Neuronal stem cell (in vitro differentiated cells): ENCODE results near the gene CAVIN1.
"Not testable (repeated sequence)": the region's sequence is repeated elsewhere in the genome, so short reads cannot be mapped to it uniquely, and the experiment has no call there.

ENCODE experiments used
- DNase-seq: peaks from one replicate; pipeline ENCODE4 v3.0.0-alpha.2; 2013; ENCODE audit warnings: low spot score
- H2AFZ ChIP-seq: one replicate; pipeline ENCODE4 v1.6.1; 2013; ENCODE audit warnings: mild to moderate bottlenecking, low read length, inconsistent platforms
- H2AK5ac ChIP-seq: 2 replicates; pipeline ENCODE4 v1.6.1; 2013; ENCODE audit warnings: low read depth, mild to moderate bottlenecking, inconsistent platforms, low read length, moderate library complexity, mixed read lengths
- H2BK120ac ChIP-seq: 2 replicates; pipeline ENCODE4 v1.6.1; 2013; ENCODE audit warnings: low read depth, mild to moderate bottlenecking, inconsistent platforms, low read length, moderate library complexity, mixed read lengths
- H2BK12ac ChIP-seq: one replicate; pipeline ENCODE4 v1.6.1; 2013; ENCODE audit warnings: low read length, inconsistent platforms
- H2BK15ac ChIP-seq: 2 replicates; pipeline ENCODE4 v1.6.1; 2013; ENCODE audit warnings: mild to moderate bottlenecking, low read length, inconsistent platforms, mixed read lengths
- H2BK5ac ChIP-seq: one replicate; pipeline ENCODE4 v1.6.1; 2013; ENCODE audit warnings: inconsistent platforms, mild to moderate bottlenecking, low read length, moderate library complexity
- H3K14ac ChIP-seq: one replicate; pipeline ENCODE4 v1.6.1; 2013; ENCODE audit warnings: low read length, inconsistent platforms
- H3K18ac ChIP-seq: 2 replicates; pipeline ENCODE4 v1.6.1; 2013; ENCODE audit warnings: low read length, inconsistent platforms
- H3K23ac ChIP-seq: 2 replicates; pipeline ENCODE4 v1.6.1; 2013; ENCODE audit warnings: low read depth, mild to moderate bottlenecking, mixed read lengths, low read length, inconsistent platforms; ENCODE audit not compliant: poor library complexity
- H3K27ac ChIP-seq: replicated peaks from 3 replicates; pipeline ENCODE4 v1.5.1; 2013; ENCODE audit warnings: low read length, inconsistent platforms
- H3K27me3 ChIP-seq, 3 experiments: 2 replicates each; pipeline ENCODE4 v1.6.1; 2013; ENCODE audit warnings: low read length in 3 of 3, mild to moderate bottlenecking in 2 of 3, inconsistent platforms in 1 of 3, low read depth in 1 of 3, mixed read lengths in 1 of 3, moderate library complexity in 1 of 3; ENCODE audit not compliant: control insufficient read depth in 3 of 3, insufficient read depth in 3 of 3
- H3K36me3 ChIP-seq, 2 donors: replicated peaks in 1 of 2; 2 replicates each; pipeline ENCODE4 v1.6.1; 2013; ENCODE audit warnings: low read length in 2 of 2; ENCODE audit not compliant: control insufficient read depth in 2 of 2, insufficient read depth in 2 of 2
- H3K4ac ChIP-seq: 2 replicates; pipeline ENCODE4 v1.6.1; 2013; ENCODE audit warnings: inconsistent platforms, mild to moderate bottlenecking, low read length, moderate library complexity
- H3K4me1 ChIP-seq, 2 donors: 1 replicate in 1 of 2; 2 replicates in 1 of 2; pipeline ENCODE4 v1.6.1; 2013; ENCODE audit warnings: low read length in 2 of 2, low read depth in 1 of 2; ENCODE audit not compliant: control insufficient read depth in 2 of 2, insufficient read depth in 1 of 2
- H3K4me2 ChIP-seq: one replicate; pipeline ENCODE4 v1.6.1; 2013; ENCODE audit warnings: mild to moderate bottlenecking, low read length, inconsistent platforms; ENCODE audit not compliant: insufficient read depth, poor library complexity, severe bottlenecking
- H3K4me3 ChIP-seq, 2 donors: 2 replicates each; pipeline ENCODE4 v1.5.1; 2013; ENCODE audit warnings: low read length in 2 of 2, mild to moderate bottlenecking in 2 of 2, inconsistent platforms in 1 of 2, moderate library complexity in 1 of 2
- H3K79me1 ChIP-seq: one replicate; pipeline ENCODE4 v1.6.1; 2013; ENCODE audit warnings: low read depth, mild to moderate bottlenecking, inconsistent platforms, low read length, moderate library complexity
- H3K9ac ChIP-seq: one replicate; pipeline ENCODE4 v1.6.1; 2013; ENCODE audit warnings: mild to moderate bottlenecking, low read depth, low read length, inconsistent platforms; ENCODE audit not compliant: poor library complexity
- H3K9me3 ChIP-seq, 2 donors: replicated peaks in 1 of 2; 2 replicates each; pipeline versions ENCODE3 to v1.6.1; 2013; ENCODE audit warnings: low read length in 2 of 2, mild to moderate bottlenecking in 2 of 2, inconsistent platforms in 1 of 2, low read depth in 1 of 2, mixed read lengths in 1 of 2, moderate library complexity in 1 of 2; ENCODE audit not compliant: control insufficient read depth in 2 of 2, insufficient read depth in 1 of 2
- H4K8ac ChIP-seq: one replicate; pipeline ENCODE4 v1.6.1; 2013; ENCODE audit warnings: low read depth, mild to moderate bottlenecking, inconsistent platforms, low read length, moderate library complexity
- H4K91ac ChIP-seq: one replicate; pipeline ENCODE4 v1.6.1; 2013; ENCODE audit warnings: low read length, low read depth, mild to moderate bottlenecking, inconsistent platforms; ENCODE audit not compliant: poor library complexity
- WGBS, 2 donors: extraction: QIAGEN DNeasy Blood & Tissue Kit; methylation state at CpG; one replicate each; pipeline ENCODE4 v1.1.7; 2013; ENCODE audit warnings: missing lambda C conversion rate in 2 of 2, mixed read lengths in 1 of 2; ENCODE audit not compliant: insufficient read length in 2 of 2, insufficient replicate concordance in 1 of 2; ENCODE audit errors: extremely low coverage in 2 of 2; 5-methylcytosine and 5-hydroxymethylcytosine counted together

Gene CAVIN1

DNA sequence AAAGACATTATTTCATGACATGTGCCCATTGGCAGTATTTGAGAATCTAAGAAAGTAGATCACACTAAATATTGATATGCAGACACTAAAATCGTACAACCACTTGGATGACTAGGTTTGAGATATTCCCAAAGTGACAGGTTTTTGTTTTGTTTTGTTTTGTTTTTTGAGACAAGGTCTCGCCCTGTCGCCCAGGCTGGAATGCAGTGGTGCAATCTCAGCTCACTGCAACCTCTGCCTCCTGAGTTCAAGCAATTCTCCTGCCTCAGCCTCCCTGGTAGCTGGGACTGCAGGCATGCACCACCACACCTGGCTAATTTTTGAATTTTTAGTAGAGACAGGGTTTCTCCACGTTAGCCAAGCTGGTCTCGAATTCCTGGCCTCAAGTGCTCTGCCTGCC, 54.7 kb downstream of the CAVIN1 start:
- not testable (repeated sequence) for H3K27ac ChIP-seq, DNase-seq, H3K27me3 ChIP-seq, H3K23ac ChIP-seq, H3K4ac ChIP-seq, H2AK5ac ChIP-seq, H3K4me3 ChIP-seq, H3K18ac ChIP-seq, H2BK120ac ChIP-seq, H3K4me1 ChIP-seq, H2BK12ac ChIP-seq, H3K9ac ChIP-seq, H2AFZ ChIP-seq, H3K14ac ChIP-seq, H2BK5ac ChIP-seq, H3K79me1 ChIP-seq, H4K91ac ChIP-seq, H2BK15ac ChIP-seq, H4K8ac ChIP-seq, H3K4me2 ChIP-seq
- peaks cover 0 to 28% of the 10 kb centered on the region in 2 donors for H3K9me3 ChIP-seq
- no CpG with 5 or more reads among the region's 5 CpGs for WGBS, 2 donors
- H3K36me3 ChIP-seq: peaks cover 0 to 54% of the 10 kb centered on the region in 2 donors

DNA sequence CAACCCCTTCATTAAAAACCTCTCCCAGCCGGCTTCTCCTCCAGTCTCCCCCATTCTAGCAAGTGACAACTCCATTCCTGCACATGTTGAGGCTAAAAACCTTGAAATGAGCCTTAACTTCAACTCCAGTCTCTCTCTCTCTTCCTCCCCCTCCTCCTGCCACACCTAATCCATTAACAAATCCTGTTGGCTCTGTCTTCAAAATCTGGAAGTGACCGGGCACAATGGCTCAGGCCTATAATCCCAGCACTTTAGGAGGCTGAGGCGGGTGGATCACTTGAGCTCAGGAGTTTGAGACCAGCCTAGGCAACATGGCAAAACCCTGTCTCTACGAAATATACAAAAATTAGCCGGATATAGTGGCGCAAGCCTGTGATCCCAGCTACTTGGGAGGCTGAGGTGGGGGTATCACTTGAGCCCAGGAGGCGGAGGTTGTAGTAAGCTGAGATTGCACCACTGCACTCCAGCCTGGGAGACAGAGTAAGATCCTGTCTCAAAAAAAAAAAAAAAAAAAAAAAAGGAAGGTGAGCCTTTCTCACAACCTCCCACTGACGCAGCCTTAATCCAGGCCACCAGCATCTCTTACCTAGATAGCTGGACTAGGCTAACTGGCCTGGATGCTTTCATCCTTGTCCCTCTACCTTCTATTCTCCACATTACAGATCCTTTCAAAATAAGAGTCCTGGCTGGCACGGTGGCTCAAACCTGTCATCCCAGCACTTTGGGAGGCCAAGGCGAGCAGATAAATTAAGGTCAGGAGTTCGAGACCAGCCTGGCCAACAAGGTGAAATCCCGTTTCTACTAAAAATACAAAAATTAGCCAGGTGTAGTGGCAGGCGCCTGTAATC, 56.7 kb downstream of the CAVIN1 start:
- not testable (repeated sequence) for H3K23ac ChIP-seq, H4K8ac ChIP-seq, H3K4me2 ChIP-seq, H2BK15ac ChIP-seq, H2AFZ ChIP-seq, H2AK5ac ChIP-seq, H3K9ac ChIP-seq, H4K91ac ChIP-seq, H3K4me3 ChIP-seq, H3K27ac ChIP-seq, H2BK120ac ChIP-seq, H2BK12ac ChIP-seq, H3K18ac ChIP-seq, H3K4ac ChIP-seq, DNase-seq, H3K79me1 ChIP-seq, H2BK5ac ChIP-seq, H3K27me3 ChIP-seq, H3K14ac ChIP-seq
- Histone ChIP-seq H3K9me3 (peaks cover 0 to 12% of the 10 kb centered on the region in 2 donors), H3K36me3 (peaks cover 0 to 47% of the 10 kb centered on the region in 2 donors), H3K4me1 (peaks cover 13 to 20% of the 10 kb centered on the region in 2 donors)
- WGBS, 2 donors: no CpG with 5 or more reads among the region's 13 CpGs

DNA sequence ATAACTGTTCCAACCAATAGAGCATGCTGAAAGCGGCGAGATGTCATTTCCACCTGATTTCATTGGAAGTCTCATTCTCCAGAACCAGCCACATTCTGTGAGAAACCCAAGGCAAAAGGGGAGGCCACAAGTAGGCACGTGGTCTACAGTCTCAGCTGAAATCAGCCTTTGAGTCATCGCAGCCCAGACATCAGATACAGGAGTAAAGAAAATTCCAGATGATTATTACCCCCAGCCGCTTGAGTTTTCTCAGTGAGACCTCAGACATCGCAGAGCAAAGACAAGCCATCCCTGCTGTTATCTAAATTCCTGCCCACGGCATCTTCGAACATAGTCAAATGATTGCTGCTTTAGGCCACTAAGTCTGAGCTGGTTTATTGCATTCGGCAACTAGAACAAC, 57.9 kb downstream of the CAVIN1 start:
- H3K79me1 ChIP-seq: peaks cover 8% of the 10 kb centered on the region
- H2BK15ac ChIP-seq: no peak overlapping the region
- no peak overlapping the region for H3K9ac ChIP-seq
- H3K36me3 ChIP-seq: peaks cover 0 to 43% of the 10 kb centered on the region in 2 donors
- H2BK5ac ChIP-seq: no peak overlapping the region
- H3K18ac ChIP-seq: no peak overlapping the region
- H3K23ac ChIP-seq: no peak overlapping the region
- H2AK5ac ChIP-seq: no peak overlapping the region
- no peak overlapping the region for H4K91ac ChIP-seq
- H2BK120ac ChIP-seq: no peak overlapping the region
- no peak overlapping the region for H3K4me2 ChIP-seq
- no peak overlapping the region for H2BK12ac ChIP-seq
- no peak overlapping the region for H3K4ac ChIP-seq
- no peak overlapping the region for H4K8ac ChIP-seq
- H2AFZ ChIP-seq: no peak overlapping the region
- H3K27me3 ChIP-seq: no peaks in the 10 kb centered on the region
- no peak overlapping the region for H3K14ac ChIP-seq
- no peak overlapping the region for H3K4me3 ChIP-seq
- peaks cover 0 to 10% of the 10 kb centered on the region in 2 donors for H3K9me3 ChIP-seq
- H3K27ac ChIP-seq: no peak overlapping the region
- DNase-seq: no peak
- peaks cover 13 to 20% of the 10 kb centered on the region in 2 donors for H3K4me1 ChIP-seq
- WGBS, 2 donors: no CpG with 5 or more reads among the region's 9 CpGs

DNA sequence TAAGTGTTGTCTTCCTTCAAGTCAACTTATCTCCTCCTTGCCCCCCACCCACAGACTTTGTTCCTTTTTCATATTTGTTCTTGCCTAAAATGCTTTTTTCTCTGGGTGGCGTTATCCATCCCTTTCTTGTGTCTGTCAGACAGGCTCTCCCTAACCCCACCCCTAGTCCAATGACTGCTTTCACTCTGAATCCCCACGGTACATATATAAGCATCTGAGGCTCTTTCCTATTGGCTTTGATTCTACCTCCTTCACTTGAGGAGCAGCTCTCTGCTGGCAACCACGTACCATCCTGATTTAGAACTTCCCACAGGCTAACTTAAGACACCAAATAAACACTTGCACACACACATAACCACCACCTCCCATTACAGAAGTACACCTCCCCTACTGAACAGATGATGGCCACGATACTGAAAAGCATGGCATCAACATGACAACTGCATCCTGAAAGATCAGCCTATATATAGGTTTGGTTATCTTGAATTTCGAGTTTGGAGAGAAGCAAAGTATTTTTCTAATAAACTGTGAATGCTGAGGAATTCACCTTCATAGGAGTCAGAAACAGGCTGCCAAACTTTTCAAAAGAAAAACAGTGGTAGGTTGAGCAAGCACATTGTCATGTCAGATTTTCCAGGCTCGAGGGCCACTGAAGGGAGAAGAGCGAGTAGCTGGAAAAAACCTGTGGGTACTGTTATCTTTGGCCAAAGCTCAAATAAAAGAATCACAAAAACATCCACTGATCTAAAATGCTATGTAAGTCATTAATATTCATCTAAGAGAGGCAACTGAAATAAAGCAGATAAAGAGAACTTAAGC, 59.1 kb downstream of the CAVIN1 start:
- Histone ChIP-seq H3K4me3 (no peak overlapping the region), H3K36me3 (peaks cover 0 to 43% of the 10 kb centered on the region in 2 donors), H4K91ac (no peak overlapping the region), H3K9ac (no peak overlapping the region), H3K18ac (no peak overlapping the region), H2AK5ac (no peak overlapping the region), H2BK120ac (no peak overlapping the region), H3K9me3 (peaks cover 0 to 7% of the 10 kb centered on the region in 2 donors), H4K8ac (no peak overlapping the region), H2BK12ac (no peak overlapping the region), H3K4me1 (peaks cover 13 to 20% of the 10 kb centered on the region in 2 donors), H3K14ac (no peak overlapping the region), H3K4ac (no peak overlapping the region), H2BK5ac (no peak overlapping the region), H3K23ac (no peak overlapping the region), H2BK15ac (no peak overlapping the region), H2AFZ (no peak overlapping the region), H3K79me1 (peaks cover 8% of the 10 kb centered on the region), H3K27ac (no peak overlapping the region), H3K4me2 (no peak overlapping the region), H3K27me3 (no peaks in the 10 kb centered on the region)
- no peak for DNase-seq
- WGBS, 2 donors: no CpG with 5 or more reads among the region's 7 CpGs
